SW480 (cell line): ENCODE measurements around the gene BAX.

Experiments used
- DNase-seq: peaks from one replicate; pipeline ENCODE4 v3.0.0-alpha.2; 2016; ENCODE audit warnings: low spot score

The BAX gene

GRCh38 chr19:48933382-48933932 is 21.2 kb upstream of the BAX start, which contains the start of gene DHDH:
DHDH (plus strand) TSS chr19:48933699; CDS start chr19:48933722, 23 bp downstream.
- peak; percentile 97 for DNase-seq

GRCh38 chr19:48934837-48935236 is 19.8 kb upstream of the BAX start:
- DNase-seq, result no peak

GRCh38 chr19:48935864-48936263 is 18.8 kb upstream of the BAX start:
- DNase-seq, result no peak

- no peak for DNase-seq
These were observed 16.4 kb upstream of the BAX start for GRCh38 chr19:48938256-48938655.

GRCh38 chr19:48940902-48941301 is 13.8 kb upstream of the BAX start:
- no peak for DNase-seq

GRCh38 chr19:48943081-48943480 is 11.6 kb upstream of the BAX start:
- DNase-seq, result no peak

- DNase-seq, result no peak
These were observed 9.3 kb upstream of the BAX start for GRCh38 chr19:48945415-48945814.

GRCh38 chr19:48945817-48946216 is 8.9 kb upstream of the BAX start:
- no peak for DNase-seq

- DNase-seq, result no peak
These were observed 8.0 kb upstream of the BAX start for GRCh38 chr19:48946463-48947257.

- no peak for DNase-seq
These were observed 7.5 kb upstream of the BAX start for GRCh38 chr19:48947258-48947542.

GRCh38 chr19:48950159-48950558 is 4.5 kb upstream of the BAX start:
- DNase-seq, result no peak

GRCh38 chr19:48950830-48951519 is 3.7 kb upstream of the BAX start:
- DNase-seq, result no peak

- DNase-seq, result no peak
These were observed 1.5 kb upstream of the BAX start for GRCh38 chr19:48953141-48953540.

- DNase-seq, result no peak
These were observed 583 bp upstream of the BAX start for GRCh38 chr19:48953990-48954594.

- DNase-seq, result no peak
These were observed 758 bp downstream of the BAX start for GRCh38 chr19:48955308-48955958.

- DNase-seq, result no peak
These were observed 3.3 kb downstream of the BAX start for GRCh38 chr19:48958006-48958405.

- no peak for DNase-seq
These were observed 4.9 kb downstream of the BAX start for GRCh38 chr19:48959341-48960239.

- no peak for DNase-seq
These were observed 6.5 kb downstream of the BAX start for GRCh38 chr19:48961051-48961649.

GRCh38 chr19:48961673-48962028 is 7.0 kb downstream of the BAX start:
- DNase-seq, result no peak

- peak; percentile 85 for DNase-seq
These were observed 7.6 kb downstream of the BAX start for GRCh38 chr19:48962029-48962848.
